KOPT-K1 (cell line): ENCODE results near the gene VGF.

Source experiments
- H3K27ac ChIP-seq: fragments of 200-600 bp; sonication (generic); 2 replicates; pipeline ENCODE4 v1.5.1; 2016; ENCODE audit warnings: antibody characterized with exemption, mild to moderate bottlenecking, low read depth, low read length; ENCODE audit not compliant: poor library complexity, severe bottlenecking
- H3K36me3 ChIP-seq: fragments of 200-600 bp; sonication (generic); 2 replicates; pipeline ENCODE4 v1.5.1; 2017; ENCODE audit warnings: antibody characterized with exemption, mild to moderate bottlenecking, low read length, moderate library complexity; ENCODE audit not compliant: insufficient read depth
- H3K9me3 ChIP-seq: fragments of 200-600 bp; sonication (generic); 2 replicates; pipeline ENCODE4 v1.5.1; 2017; ENCODE audit warnings: antibody characterized with exemption, low read length, mild to moderate bottlenecking; ENCODE audit not compliant: insufficient read depth, poor library complexity, severe bottlenecking

VGF gene

GRCh38 chr7:101172854-101173751 lies 7.7 kb upstream of the VGF start:
- Histone ChIP-seq H3K36me3 (no peaks in the 10 kb centered on the region), H3K9me3 (no peaks in the 10 kb centered on the region), H3K27ac (no peak overlapping the region)

GRCh38 chr7:101172005-101172853 lies 6.9 kb upstream of the VGF start:
- no peaks in the 10 kb centered on the region for H3K9me3 ChIP-seq
- H3K27ac ChIP-seq = no peak overlapping the region
- H3K36me3 ChIP-seq = no peaks in the 10 kb centered on the region

- Histone ChIP-seq H3K9me3 (no peaks in the 10 kb centered on the region), H3K36me3 (no peaks in the 10 kb centered on the region), H3K27ac (no peak overlapping the region)
These were observed 6.1 kb upstream of the VGF start for GRCh38 chr7:101171442-101171837.

- no peak overlapping the region for H3K27ac ChIP-seq
- no peaks in the 10 kb centered on the region for H3K36me3 ChIP-seq
- H3K9me3 ChIP-seq = no peaks in the 10 kb centered on the region
These were observed 5.5 kb upstream of the VGF start for GRCh38 chr7:101170617-101171441.

- H3K36me3 ChIP-seq = no peaks in the 10 kb centered on the region
- no peaks in the 10 kb centered on the region for H3K9me3 ChIP-seq
- no peak overlapping the region for H3K27ac ChIP-seq
These were observed 4.6 kb upstream of the VGF start for GRCh38 chr7:101169838-101170551.

GRCh38 chr7:101169110-101169837 lies 3.9 kb upstream of the VGF start:
- Histone ChIP-seq H3K9me3 (no peaks in the 10 kb centered on the region), H3K36me3 (no peaks in the 10 kb centered on the region), H3K27ac (no peak overlapping the region)

- H3K9me3 ChIP-seq = no peaks in the 10 kb centered on the region
- no peak overlapping the region for H3K27ac ChIP-seq
- no peaks in the 10 kb centered on the region for H3K36me3 ChIP-seq
These were observed 3.2 kb upstream of the VGF start for GRCh38 chr7:101168412-101169049.

GRCh38 chr7:101167645-101168411 lies 2.5 kb upstream of the VGF start:
- Histone ChIP-seq H3K9me3 (no peaks in the 10 kb centered on the region), H3K36me3 (no peaks in the 10 kb centered on the region), H3K27ac (no peak overlapping the region)

GRCh38 chr7:101166909-101167644 lies 1.7 kb upstream of the VGF start:
- H3K9me3 ChIP-seq = no peaks in the 10 kb centered on the region
- H3K27ac ChIP-seq = no peak overlapping the region
- no peaks in the 10 kb centered on the region for H3K36me3 ChIP-seq

- H3K9me3 ChIP-seq = no peaks in the 10 kb centered on the region
- H3K27ac ChIP-seq = no peak overlapping the region
- H3K36me3 ChIP-seq = no peaks in the 10 kb centered on the region
These were observed 1.2 kb upstream of the VGF start for GRCh38 chr7:101166648-101166908.

- no peaks in the 10 kb centered on the region for H3K36me3 ChIP-seq
- H3K27ac ChIP-seq = no peak overlapping the region
- H3K9me3 ChIP-seq = no peaks in the 10 kb centered on the region
These were observed 734 bp upstream of the VGF start for GRCh38 chr7:101165958-101166647.

- H3K36me3 ChIP-seq = no peaks in the 10 kb centered on the region
- no peak overlapping the region for H3K27ac ChIP-seq
These were observed 1.1 kb downstream of the VGF start for GRCh38 chr7:101164071-101164840.

More at GRCh38 chr7:101164071-101164840, 1.1 kb downstream of the VGF start:
- H3K9me3 ChIP-seq = no peaks in the 10 kb centered on the region
